HepG2 (cell line): ENCODE measurements around the gene PCDHB2. TPM values are rescaled to one million over a fixed set of nuclear protein-coding genes. Genes with fewer than 3 reads are reported as not detected.

ENCODE experiments used
- ARHGAP35 ChIP-seq: sonication (generic); formaldehyde crosslinking; IDR thresholded peaks from 2 replicates; pipeline ENCODE4 v1.9.0; 2022; ENCODE audit warnings: mild to moderate bottlenecking, inconsistent platforms, moderate library complexity, missing genetic modification reagents, borderline replicate concordance
- ELF4 ChIP-seq: sonication (generic); formaldehyde crosslinking; IDR thresholded peaks from 2 replicates; pipeline ENCODE4 v1.5.0; 2020; ENCODE audit warnings: missing genetic modification reagents, mild to moderate bottlenecking, moderate library complexity, borderline replicate concordance
- HCFC1 ChIP-seq: fragments of 150-350 bp; IDR thresholded peaks from 2 replicates; pipeline ENCODE4 v1.6.1; 2014; ENCODE audit warnings: low read depth, low read length
- KLF16 ChIP-seq, 2 experiments: sonication (generic) in 1 of 2; formaldehyde crosslinking in 1 of 2; IDR thresholded peaks; 2 replicates each; pipeline versions ENCODE4 v1.6.1 to v1.8.0; 2016 to 2023; ENCODE audit warnings: missing genetic modification reagents in 2 of 2, missing compliant biosample characterization in 1 of 2
- MZF1 ChIP-seq: sonication (generic); formaldehyde crosslinking; IDR thresholded peaks from 2 replicates; pipeline ENCODE4 v1.8.1; 2023; ENCODE audit warnings: mild to moderate bottlenecking, missing genetic modification reagents, borderline replicate concordance
- NONO ChIP-seq, 2 experiments: fragments of 450-650 bp in 1 of 2; sonication (generic) in 1 of 2; formaldehyde crosslinking in 1 of 2; IDR thresholded peaks in 1 of 2; conservative IDR thresholded peaks in 1 of 2; 2 replicates each; pipeline versions ENCODE4 v1.6.1 to v1.8.0; 2017 to 2022; ENCODE audit warnings: mild to moderate bottlenecking in 1 of 2, missing genetic modification reagents in 1 of 2, moderate library complexity in 1 of 2
- NPAS2 ChIP-seq: sonication (generic); formaldehyde crosslinking; IDR thresholded peaks from 2 replicates; pipeline ENCODE4 v1.8.0; 2022; ENCODE audit warnings: mild to moderate bottlenecking, missing genetic modification reagents, borderline replicate concordance
- PBX2 ChIP-seq: IDR thresholded peaks from 2 replicates; pipeline ENCODE4 v1.6.1; 2016; ENCODE audit warnings: control low read depth
- POLR2G ChIP-seq: fragments of 200-400 bp; formaldehyde crosslinking; IDR thresholded peaks from 2 replicates; pipeline ENCODE4 v1.6.1; 2018; ENCODE audit warnings: mild to moderate bottlenecking, low read depth, low read length, moderate library complexity
- RAD21 ChIP-seq: fragments of 450-650 bp; formaldehyde crosslinking; IDR thresholded peaks from 2 replicates; pipeline ENCODE4 v1.5.0; 2020; ENCODE audit warnings: mild to moderate bottlenecking
- SNAPC2 ChIP-seq: sonication (generic); formaldehyde crosslinking; IDR thresholded peaks from 2 replicates; pipeline ENCODE4 v1.8.1; 2022; ENCODE audit warnings: mild to moderate bottlenecking, missing genetic modification reagents
- SNAPC5 ChIP-seq: sonication (generic); formaldehyde crosslinking; IDR thresholded peaks from 2 replicates; pipeline ENCODE4 v1.8.1; 2023; ENCODE audit warnings: mild to moderate bottlenecking, missing genetic modification reagents, borderline replicate concordance
- SSRP1 ChIP-seq: IDR thresholded peaks from 2 replicates; pipeline ENCODE4 v1.6.1; 2016; ENCODE audit warnings: control low read depth
- TOE1 ChIP-seq: sonication (generic); formaldehyde crosslinking; IDR thresholded peaks from 2 replicates; pipeline ENCODE4 v1.4.0; 2020; ENCODE audit warnings: mild to moderate bottlenecking, missing genetic modification reagents
- ZBTB3 ChIP-seq: sonication (generic); formaldehyde crosslinking; IDR thresholded peaks from 2 replicates; pipeline ENCODE4 v1.4.0; 2020; ENCODE audit warnings: low read depth, mild to moderate bottlenecking, moderate library complexity, missing genetic modification reagents, borderline replicate concordance
- ZNF143 ChIP-seq: sonication (generic); formaldehyde crosslinking; IDR thresholded peaks from 2 replicates; pipeline ENCODE4 v1.4.0; 2020; ENCODE audit warnings: missing genetic modification reagents
- ZNF232 ChIP-seq: sonication (generic); formaldehyde crosslinking; IDR thresholded peaks from 2 replicates; pipeline ENCODE4 v1.4.0; 2020; ENCODE audit warnings: missing genetic modification reagents, borderline replicate concordance
- ZNF367 ChIP-seq: sonication (generic); formaldehyde crosslinking; IDR thresholded peaks from 2 replicates; pipeline ENCODE4 v1.4.0; 2020; ENCODE audit warnings: missing genetic modification reagents, borderline replicate concordance
- ZNF563 ChIP-seq: sonication (generic); formaldehyde crosslinking; IDR thresholded peaks from 2 replicates; pipeline ENCODE4 v1.8.0; 2022; ENCODE audit warnings: mild to moderate bottlenecking, moderate library complexity, missing genetic modification reagents
- ZNF629 ChIP-seq: sonication (generic); formaldehyde crosslinking; conservative IDR thresholded peaks from 2 replicates; pipeline ENCODE4 v1.5.0; 2020; ENCODE audit warnings: missing genetic modification reagents
- ZSCAN12 ChIP-seq: sonication (generic); formaldehyde crosslinking; IDR thresholded peaks from 2 replicates; pipeline ENCODE4 v1.9.0; 2021; ENCODE audit warnings: mild to moderate bottlenecking, missing genetic modification reagents
- polyA plus RNA-seq, 8 experiments: library from polyadenylated mRNA; depleted of rRNA in 3 of 8; stranded (reverse) in 7 of 8; unstranded in 1 of 8; fragments of >200 nt; fragmentation: Illumina TruSeq in 4 of 8; extraction: Trizol in 4 of 8; gene quantifications; 2 replicates each; pipeline versions ENCODE4 v1.2.1 to v1.2.3, GENCODE V29; 2011 to 2016; ENCODE audit warnings: low read depth in 4 of 8, missing spikeins in 1 of 8, mixed read lengths in 1 of 8; ENCODE audit not compliant: insufficient read depth in 1 of 8
- total RNA-seq, 5 experiments: library from RNA; depleted of rRNA; stranded (reverse); fragments of >200 nt; fragmentation: Illumina TruSeq; extraction: Trizol; gene quantifications; 2 replicates each; pipeline ENCODE4 v1.2.3, GENCODE V29; 2016; ENCODE audit warnings: low read depth in 1 of 5
- TF ChIP-seq, protein P1 (sequence below): sonication (generic); formaldehyde crosslinking; IDR thresholded peaks from 2 replicates; pipeline ENCODE4 v1.4.0; 2020; ENCODE audit warnings: mild to moderate bottlenecking, low read depth, missing genetic modification reagents
- TF ChIP-seq, protein P2 (sequence below): sonication (generic); formaldehyde crosslinking; IDR thresholded peaks from 2 replicates; pipeline ENCODE4 v1.4.0; 2020; ENCODE audit warnings: missing genetic modification reagents, mild to moderate bottlenecking, borderline replicate concordance

Gene PCDHB2
- total and polyA plus RNA-seq, 2 of the 13 experiments (the other 11 are each of a cell fraction or from before 2014, with no cell fraction given): 7.1 to 7.5 TPM

DNA sequence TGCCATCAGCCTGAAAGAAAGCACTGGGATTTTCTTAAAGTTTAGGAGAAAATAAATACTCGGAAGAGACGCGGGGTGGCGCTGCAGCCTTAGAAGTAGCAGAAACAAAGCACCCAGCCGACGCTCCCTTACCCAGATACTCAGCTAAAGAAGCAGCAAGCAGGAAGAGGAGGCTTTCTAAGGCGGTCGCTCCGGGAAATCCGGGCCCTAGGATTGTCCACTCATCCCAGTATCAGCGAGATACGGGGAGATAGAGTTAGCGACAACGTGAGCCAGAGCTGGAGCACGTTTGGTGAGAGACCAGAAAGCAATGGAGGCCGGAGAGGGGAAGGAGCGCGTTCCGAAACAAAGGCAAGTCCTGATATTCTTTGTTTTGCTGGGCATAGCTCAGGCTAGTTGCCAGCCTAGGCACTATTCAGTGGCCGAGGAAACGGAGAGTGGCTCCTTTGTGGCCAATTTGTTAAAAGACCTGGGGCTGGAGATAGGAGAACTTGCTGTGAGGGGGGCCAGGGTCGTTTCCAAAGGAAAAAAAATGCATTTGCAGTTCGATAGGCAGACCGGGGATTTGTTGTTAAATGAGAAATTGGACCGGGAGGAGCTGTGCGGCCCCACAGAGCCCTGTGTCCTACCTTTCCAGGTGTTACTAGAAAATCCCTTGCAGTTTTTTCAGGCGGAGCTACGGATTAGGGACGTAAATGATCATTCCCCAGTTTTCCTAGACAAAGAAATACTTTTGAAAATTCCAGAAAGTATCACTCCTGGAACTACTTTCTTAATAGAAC is at the start of gene PCDHB2 (continued):
- no peak for TF ChIP-seq ELF4 (CRISPR knock-in tag)
- 0 out of 2 replicates have a peak, but pooled peaks have one; percentile 19 for TF ChIP-seq ZNF563 (CRISPR knock-in tag)
- no peak for TF ChIP-seq SNAPC2 (CRISPR knock-in tag)
- no peak for TF ChIP-seq ZNF629 (CRISPR knock-in tag)
- no peak for TF ChIP-seq ZNF367 (CRISPR knock-in tag)
- no peak for TF ChIP-seq NPAS2
- TF ChIP-seq KLF16 (CRISPR knock-in tag; IDR thresholded peaks at IDR 0.05): 0 out of 4 replicates have a peak, but pooled peaks of 1 of the 2 experiments have one; percentile 42
- TF ChIP-seq POLR2G: peak; percentile 81
- no peak for TF ChIP-seq SNAPC5 (CRISPR knock-in tag)
- TF ChIP-seq RAD21 (CRISPR knock-in tag): peak; percentile 69
- TF ChIP-seq SSRP1 (CRISPR knock-in tag): no peak
- no peak for TF ChIP-seq PBX2
- TF ChIP-seq, protein P1, sequence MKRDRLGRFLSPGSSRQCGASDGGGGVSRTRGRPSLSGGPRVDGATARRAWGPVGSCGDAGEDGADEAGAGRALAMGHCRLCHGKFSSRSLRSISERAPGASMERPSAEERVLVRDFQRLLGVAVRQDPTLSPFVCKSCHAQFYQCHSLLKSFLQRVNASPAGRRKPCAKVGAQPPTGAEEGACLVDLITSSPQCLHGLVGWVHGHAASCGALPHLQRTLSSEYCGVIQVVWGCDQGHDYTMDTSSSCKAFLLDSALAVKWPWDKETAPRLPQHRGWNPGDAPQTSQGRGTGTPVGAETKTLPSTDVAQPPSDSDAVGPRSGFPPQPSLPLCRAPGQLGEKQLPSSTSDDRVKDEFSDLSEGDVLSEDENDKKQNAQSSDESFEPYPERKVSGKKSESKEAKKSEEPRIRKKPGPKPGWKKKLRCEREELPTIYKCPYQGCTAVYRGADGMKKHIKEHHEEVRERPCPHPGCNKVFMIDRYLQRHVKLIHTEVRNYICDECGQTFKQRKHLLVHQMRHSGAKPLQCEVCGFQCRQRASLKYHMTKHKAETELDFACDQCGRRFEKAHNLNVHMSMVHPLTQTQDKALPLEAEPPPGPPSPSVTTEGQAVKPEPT (CRISPR knock-in tag): 0 out of 2 replicates have a peak, but pooled peaks have one; percentile 31
- no peak for TF ChIP-seq TOE1 (CRISPR knock-in tag)
- TF ChIP-seq MZF1 (CRISPR knock-in tag): no peak
- no peak for TF ChIP-seq ZNF232 (CRISPR knock-in tag)
- TF ChIP-seq HCFC1: no peak
- no peak for TF ChIP-seq ZBTB3
- TF ChIP-seq, protein P2, sequence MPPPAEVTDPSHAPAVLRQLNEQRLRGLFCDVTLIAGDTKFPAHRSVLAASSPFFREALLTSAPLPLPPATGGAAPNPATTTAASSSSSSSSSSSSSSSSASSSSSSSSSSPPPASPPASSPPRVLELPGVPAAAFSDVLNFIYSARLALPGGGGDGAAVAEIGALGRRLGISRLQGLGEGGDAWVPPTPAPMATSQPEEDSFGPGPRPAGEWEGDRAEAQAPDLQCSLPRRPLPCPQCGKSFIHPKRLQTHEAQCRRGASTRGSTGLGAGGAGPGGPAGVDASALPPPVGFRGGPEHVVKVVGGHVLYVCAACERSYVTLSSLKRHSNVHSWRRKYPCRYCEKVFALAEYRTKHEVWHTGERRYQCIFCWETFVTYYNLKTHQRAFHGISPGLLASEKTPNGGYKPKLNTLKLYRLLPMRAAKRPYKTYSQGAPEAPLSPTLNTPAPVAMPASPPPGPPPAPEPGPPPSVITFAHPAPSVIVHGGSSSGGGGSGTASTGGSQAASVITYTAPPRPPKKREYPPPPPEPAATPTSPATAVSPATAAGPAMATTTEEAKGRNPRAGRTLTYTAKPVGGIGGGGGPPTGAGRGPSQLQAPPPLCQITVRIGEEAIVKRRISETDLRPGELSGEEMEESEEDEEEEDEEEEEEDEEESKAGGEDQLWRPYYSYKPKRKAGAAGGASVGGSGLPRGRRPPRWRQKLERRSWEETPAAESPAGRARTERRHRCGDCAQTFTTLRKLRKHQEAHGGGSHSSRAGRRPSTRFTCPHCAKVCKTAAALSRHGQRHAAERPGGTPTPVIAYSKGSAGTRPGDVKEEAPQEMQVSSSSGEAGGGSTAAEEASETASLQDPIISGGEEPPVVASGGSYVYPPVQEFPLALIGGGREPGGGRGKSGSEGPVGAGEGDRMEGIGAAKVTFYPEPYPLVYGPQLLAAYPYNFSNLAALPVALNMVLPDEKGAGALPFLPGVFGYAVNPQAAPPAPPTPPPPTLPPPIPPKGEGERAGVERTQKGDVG (CRISPR knock-in tag): no peak
- peak; percentile 43; the same call in 1 of the 2 replicates for TF ChIP-seq ZNF143 (CRISPR knock-in tag)
- no peak for TF ChIP-seq NONO (IDR thresholded peaks at IDR 0.05)
- TF ChIP-seq NONO (CRISPR knock-in tag; conservative IDR thresholded peaks at IDR 0.05): 0 out of 2 replicates have a peak, but pooled peaks have one; percentile 23
- no peak for TF ChIP-seq ZSCAN12 (CRISPR knock-in tag)
- TF ChIP-seq ARHGAP35 (CRISPR knock-in tag): 0 out of 2 replicates have a peak, but pooled peaks have one; percentile 53
